ENCODE measurements around the gene DNAJC11.
A peak's percentile ranks its signal among the peaks of the same experiment; 100 is the strongest.

The DNAJC11 gene

DNA sequence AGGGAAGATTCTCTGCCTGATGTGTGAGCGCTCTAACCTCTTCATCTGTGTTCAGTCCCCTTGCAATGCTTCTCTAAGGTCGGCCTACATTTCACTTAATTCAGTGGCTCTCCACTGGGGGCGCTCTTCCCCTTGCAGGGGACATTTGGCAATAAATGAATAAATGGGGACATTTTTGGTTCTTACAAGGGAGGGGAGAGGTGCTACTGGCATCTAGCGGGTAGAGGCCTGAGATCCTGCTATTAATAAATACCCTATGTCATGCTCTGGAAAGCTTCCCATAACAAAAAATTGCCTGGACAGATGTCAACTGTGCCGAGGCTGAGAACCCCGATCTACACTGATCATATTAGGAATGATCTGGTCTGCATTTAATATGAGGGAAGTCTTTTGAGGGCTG, 25.9 kb upstream of the DNAJC11 start:
- H3K36me3 ChIP-seq, result no peaks in the 10 kb centered on the region
- H3K4me3 ChIP-seq (ENCODE audit: low read depth in 1 of 2, low read length in 1 of 2), result no peak overlapping the region
- H3K27ac ChIP-seq, result no peak overlapping the region
- peak; percentile 67 for TF ChIP-seq CTCF (IDR thresholded peaks at IDR 0.05)
- no peaks in the 10 kb centered on the region for H3K4me1 ChIP-seq (ENCODE audit: control insufficient read depth in 1 of 2, insufficient read depth in 1 of 2, low read depth in 1 of 2, low read length in 1 of 2)
- H3K9me3 ChIP-seq, result no peaks in the 10 kb centered on the region
- H3K27me3 ChIP-seq, result peaks cover 7% of the 10 kb centered on the region

DNA sequence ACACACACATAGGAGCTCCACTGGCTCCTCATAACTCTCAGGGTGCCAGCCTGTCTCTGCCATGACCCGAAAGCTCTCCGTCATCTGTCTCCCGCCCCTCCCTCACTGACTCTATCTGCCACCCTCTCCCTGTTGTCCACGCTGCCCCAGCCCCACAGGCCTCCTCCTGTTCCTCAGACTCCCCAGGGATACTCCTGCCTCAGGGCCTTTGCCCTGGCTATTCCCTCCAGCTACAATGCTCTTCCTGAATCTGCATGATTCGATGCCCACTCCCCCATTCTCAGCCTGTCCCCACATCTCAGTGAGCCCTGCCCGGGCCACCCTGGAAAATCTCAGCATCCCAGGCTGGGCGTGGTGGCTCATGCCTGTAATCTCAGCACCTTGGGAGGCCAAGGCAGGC, 24.6 kb upstream of the DNAJC11 start:
- Histone ChIP-seq H3K36me3 (no peaks in the 10 kb centered on the region), H3K27ac (no peak overlapping the region), H3K27me3 (peaks cover 7% of the 10 kb centered on the region), H3K9me3 (no peaks in the 10 kb centered on the region), H3K4me3 (ENCODE audit: low read depth in 1 of 2, low read length in 1 of 2) (no peak overlapping the region), H3K4me1 (ENCODE audit: control insufficient read depth in 1 of 2, insufficient read depth in 1 of 2, low read depth in 1 of 2, low read length in 1 of 2) (no peaks in the 10 kb centered on the region)
- no peak for TF ChIP-seq CTCF (IDR thresholded peaks at IDR 0.05)

- Histone ChIP-seq H3K9me3 (no peaks in the 10 kb centered on the region), H3K27ac (no peak overlapping the region), H3K27me3 (no peaks in the 10 kb centered on the region), H3K4me3 (ENCODE audit: low read depth in 1 of 2, low read length in 1 of 2) (no peak overlapping the region), H3K36me3 (no peaks in the 10 kb centered on the region), H3K4me1 (ENCODE audit: control insufficient read depth in 1 of 2, insufficient read depth in 1 of 2, low read depth in 1 of 2, low read length in 1 of 2) (no peaks in the 10 kb centered on the region)
- TF ChIP-seq CTCF (IDR thresholded peaks at IDR 0.05), result no peak
These were observed 23.0 kb upstream of the DNAJC11 start for GRCh38 chr1:6724517-6725141.

- Histone ChIP-seq H3K27ac (no peak overlapping the region), H3K27me3 (no peaks in the 10 kb centered on the region), H3K36me3 (no peaks in the 10 kb centered on the region), H3K4me1 (ENCODE audit: control insufficient read depth in 1 of 2, insufficient read depth in 1 of 2, low read depth in 1 of 2, low read length in 1 of 2) (no peaks in the 10 kb centered on the region), H3K9me3 (no peaks in the 10 kb centered on the region), H3K4me3 (ENCODE audit: low read depth in 1 of 2, low read length in 1 of 2) (no peak overlapping the region)
- no peak for TF ChIP-seq CTCF (IDR thresholded peaks at IDR 0.05)
These were observed 22.2 kb upstream of the DNAJC11 start for GRCh38 chr1:6723621-6724428.

DNA sequence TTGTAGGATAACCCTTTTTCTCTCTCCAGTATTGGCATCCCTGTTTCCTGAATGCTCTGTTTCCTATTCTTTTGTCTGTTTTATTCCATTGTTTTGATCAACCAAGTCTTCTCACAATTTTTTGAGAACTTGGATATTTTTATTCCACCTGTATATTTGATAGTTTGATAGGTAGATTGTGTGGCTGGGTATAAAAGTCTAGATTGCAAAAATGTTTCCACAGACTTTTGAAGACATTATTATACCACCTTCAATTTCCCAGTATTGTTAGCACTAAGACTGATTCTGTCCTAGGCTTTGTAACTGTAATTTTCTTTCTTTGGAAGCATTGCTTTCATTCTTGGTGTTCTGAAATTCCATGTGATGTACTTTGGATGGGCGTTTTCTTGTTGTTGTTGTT, 9.6 kb upstream of the DNAJC11 start:
- H3K9me3 ChIP-seq, result no peaks in the 10 kb centered on the region
- peaks cover 19% of the 10 kb centered on the region for H3K27me3 ChIP-seq
- H3K4me1 ChIP-seq (ENCODE audit: control insufficient read depth in 1 of 2, insufficient read depth in 1 of 2, low read depth in 1 of 2, low read length in 1 of 2), result no peaks in the 10 kb centered on the region
- no peak overlapping the region for H3K4me3 ChIP-seq (ENCODE audit: low read depth in 1 of 2, low read length in 1 of 2)
- H3K27ac ChIP-seq, result no peak overlapping the region
- TF ChIP-seq CTCF (IDR thresholded peaks at IDR 0.05), result no peak
- H3K36me3 ChIP-seq, result no peaks in the 10 kb centered on the region
